NCI-H1092 (cell line): ENCODE data around the gene MRRF.

Experiments
- DNase-seq: peaks from one replicate; lab custom pipeline; 2025; lab: John Stamatoyannopoulos, UW

MRRF gene

GRCh38 chr9:122228568-122229484 lies 35.9 kb upstream of the MRRF start, which contains the start of gene LHX6:
Gene LHX6 (minus strand): TSS chr9:122228957. CDS start chr9:122228740, 217 bp downstream.
- no peak for DNase-seq

- no peak for DNase-seq
Observed at GRCh38 chr9:122229485-122229837, 35.2 kb upstream of the MRRF start.

- no peak for DNase-seq
Observed at GRCh38 chr9:122232796-122233306, 31.8 kb upstream of the MRRF start.

- DNase-seq: no peak
Observed at GRCh38 chr9:122234022-122234748, 30.5 kb upstream of the MRRF start.

- DNase-seq: no peak
Observed at GRCh38 chr9:122236681-122237080, 28.0 kb upstream of the MRRF start.

- no peak for DNase-seq
Observed at GRCh38 chr9:122239722-122240121, 25.0 kb upstream of the MRRF start.

- DNase-seq: no peak
Observed at GRCh38 chr9:122244349-122244748, 20.3 kb upstream of the MRRF start.

- DNase-seq: no peak
Observed at GRCh38 chr9:122246666-122247065, 18.0 kb upstream of the MRRF start.

- DNase-seq: no peak
Observed at GRCh38 chr9:122248448-122248865, 16.2 kb upstream of the MRRF start.

- no peak for DNase-seq
Observed at GRCh38 chr9:122251351-122251750, 13.3 kb upstream of the MRRF start.

- no peak for DNase-seq
Observed at GRCh38 chr9:122252796-122253195, 11.9 kb upstream of the MRRF start.

- DNase-seq: no peak
Observed at GRCh38 chr9:122254761-122255160, 9.9 kb upstream of the MRRF start.

GRCh38 chr9:122256206-122256605 lies 8.5 kb upstream of the MRRF start:
- DNase-seq: no peak

- DNase-seq: no peak
Observed at GRCh38 chr9:122258886-122259415, 5.7 kb upstream of the MRRF start.

GRCh38 chr9:122261469-122261881 lies 3.2 kb upstream of the MRRF start:
- no peak for DNase-seq

- DNase-seq: no peak
Observed at GRCh38 chr9:122262073-122262472, 2.6 kb upstream of the MRRF start.

- no peak for DNase-seq
Observed at GRCh38 chr9:122263699-122264349, 858 bp upstream of the MRRF start.

- DNase-seq: no peak
Observed at GRCh38 chr9:122265149-122265915, 650 bp downstream of the MRRF start.

GRCh38 chr9:122268041-122268814 lies 3.5 kb downstream of the MRRF start:
- DNase-seq: no peak

- DNase-seq: no peak
Observed at GRCh38 chr9:122274055-122274454, 9.4 kb downstream of the MRRF start.

GRCh38 chr9:122276096-122276495 lies 11.4 kb downstream of the MRRF start:
- no peak for DNase-seq
